HCT116 (cell line): ENCODE data around the gene PPP2R1B. TPM values are rescaled to one million over a fixed set of nuclear protein-coding genes. Genes with fewer than 3 reads are reported as not detected.

Experiments used
- ATAC-seq: fragments of 200-7000 bp; cut with Tn5 transposase; 2 replicates; pipeline ENCODE4 v1.9.1; 2020; ENCODE audit warnings: mild to moderate bottlenecking, moderate library complexity
- BruUV-seq: library from RNA; stranded (reverse); fragments of 400-500 nt; replicated peaks from 2 replicates; lab custom pipeline; 2021; lab: Mats Ljungman, UMichigan
- CTCF ChIA-PET: fragments of 300-600 bp; sonication (Branson Sonifier 250); formaldehyde crosslinking; loops from one replicate; lab custom pipeline; 2021; ENCODE audit warnings: antibody characterized with exemption; lab: Charles Lee
- POLR2A ChIA-PET: fragments of 300-600, 350-600 bp; sonication (Branson Sonifier 250); formaldehyde crosslinking; loops from one replicate; lab custom pipeline; 2021; ENCODE audit warnings: antibody characterized with exemption; lab: Charles Lee
- RAD21 ChIA-PET, 2 experiments: fragments of 300-600 bp; sonication (Branson Sonifier 250); formaldehyde crosslinking; loops; one replicate each; lab custom pipeline; 2023; ENCODE audit warnings: low total read pairs in 2 of 2; ENCODE audit not compliant: uncharacterized antibody in 2 of 2, unreplicated experiment in 2 of 2, low non-redundant PET in 1 of 2; lab: Charles Lee
- DNase-seq: peaks from one replicate; pipeline ENCODE4 v3.0.0-alpha.2; 2010; ENCODE audit warnings: low read depth, low spot score
- H2AFZ ChIP-seq: fragments of 200-600 bp; shearing (Covaris generic), sonication (generic); 2 replicates; pipeline ENCODE4 v1.6.1; 2017; ENCODE audit warnings: low read depth, mixed run types, mixed read lengths, antibody characterized with exemption, low read length; ENCODE audit not compliant: poor library complexity, severe bottlenecking
- H3K27ac ChIP-seq: 2 replicates; pipeline ENCODE4 v1.5.1; 2012; ENCODE audit warnings: low read depth, low read length
- H3K27me3 ChIP-seq: fragments of 200-600 bp; sonication (generic); 2 replicates; pipeline ENCODE4 v1.6.1; 2016; ENCODE audit warnings: mixed run types, low read length, mixed read lengths; ENCODE audit not compliant: insufficient read depth
- H3K36me3 ChIP-seq, 2 experiments: fragments of 200-500 bp in 1 of 2; fragments of 200-600 bp in 1 of 2; sonication (Bioruptor generic) in 1 of 2; sonication (generic) in 1 of 2; 2 replicates each; pipeline versions ENCODE4 v1.5.1 to v1.6.1; 2014 to 2016; ENCODE audit warnings: low read length in 2 of 2, inconsistent platforms in 1 of 2, mixed read lengths in 1 of 2, mixed run types in 1 of 2; ENCODE audit not compliant: insufficient read depth in 2 of 2, control insufficient read depth in 1 of 2
- H3K4me1 ChIP-seq, 2 experiments: fragments of 200-600 bp in 1 of 2; sonication (generic) in 1 of 2; 2 replicates each; pipeline versions ENCODE4 v1.5.1 to v1.6.1; 2012 to 2017; ENCODE audit warnings: low read length in 2 of 2, inconsistent platforms in 1 of 2, mild to moderate bottlenecking in 1 of 2, mixed read lengths in 1 of 2, mixed run types in 1 of 2, moderate library complexity in 1 of 2; ENCODE audit not compliant: insufficient read depth in 2 of 2, control insufficient read depth in 1 of 2
- H3K4me2 ChIP-seq: fragments of 200-600 bp; sonication (generic); 2 replicates; pipeline ENCODE4 v1.6.1; 2017; ENCODE audit warnings: mixed run types, low read length, mixed read lengths
- H3K4me3 ChIP-seq, 2 experiments: fragments of 200-600 bp in 1 of 2; sonication (generic) in 1 of 2; replicated peaks in 1 of 2; 2 replicates each; pipeline ENCODE4 v1.5.1; 2011 to 2016; ENCODE audit warnings: low read length in 2 of 2, control low read depth in 1 of 2, low read depth in 1 of 2, mild to moderate bottlenecking in 1 of 2, mixed read lengths in 1 of 2, mixed run types in 1 of 2
- H3K79me2 ChIP-seq: fragments of 200-600 bp; sonication (generic); 2 replicates; pipeline ENCODE4 v1.6.1; 2017; ENCODE audit warnings: mild to moderate bottlenecking, mixed run types, low read length, moderate library complexity, mixed read lengths; ENCODE audit not compliant: insufficient read depth
- H3K9ac ChIP-seq: fragments of 200-600 bp; sonication (generic); 2 replicates; pipeline ENCODE4 v1.6.1; 2016; ENCODE audit warnings: low read length, mixed read lengths
- H3K9me2 ChIP-seq: fragments of 200-600 bp; sonication (generic), shearing (Covaris generic); 2 replicates; pipeline ENCODE4 v1.6.1; 2017; ENCODE audit warnings: mixed run types, mild to moderate bottlenecking, moderate library complexity; ENCODE audit not compliant: insufficient read depth
- H3K9me3 ChIP-seq, 2 experiments: fragments of 200-500 bp in 1 of 2; fragments of 200-600 bp in 1 of 2; sonication (Bioruptor generic) in 1 of 2; sonication (generic) in 1 of 2; 2 replicates each; pipeline ENCODE4 v1.6.1; 2014 to 2017; ENCODE audit warnings: low read length in 2 of 2, mixed read lengths in 2 of 2, inconsistent platforms in 1 of 2, low read depth in 1 of 2, mild to moderate bottlenecking in 1 of 2, mixed run types in 1 of 2, moderate library complexity in 1 of 2; ENCODE audit not compliant: control insufficient read depth in 1 of 2, insufficient read depth in 1 of 2
- H4K20me1 ChIP-seq: fragments of 200-600 bp; sonication (generic), shearing (Covaris generic); 2 replicates; pipeline ENCODE4 v1.6.1; 2017; ENCODE audit warnings: mixed run types, mild to moderate bottlenecking, moderate library complexity; ENCODE audit not compliant: insufficient read depth
- CBX3 ChIP-seq: IDR thresholded peaks from 2 replicates; pipeline ENCODE4 v1.6.1; 2012; ENCODE audit warnings: low read depth
- CEBPB ChIP-seq: IDR thresholded peaks from 2 replicates; pipeline ENCODE4 v1.6.1; 2012; ENCODE audit warnings: low read depth
- EZH2 ChIP-seq: fragments of 200-600 bp; sonication (generic); IDR thresholded peaks from 2 replicates; pipeline ENCODE4 v1.6.1; 2017; ENCODE audit warnings: antibody characterized with exemption, mixed run types
- EZH2phosphoT487 ChIP-seq: fragments of 200-600 bp; IDR thresholded peaks from 2 replicates; pipeline ENCODE4 v1.6.1; 2018; ENCODE audit warnings: antibody characterized with exemption, borderline replicate concordance
- JUND ChIP-seq: IDR thresholded peaks from 2 replicates; pipeline ENCODE4 v1.6.1; 2012
- POLR2A ChIP-seq: IDR thresholded peaks from 2 replicates; pipeline ENCODE4 v1.7.0; 2011; ENCODE audit warnings: borderline replicate concordance; ENCODE audit not compliant: insufficient read depth, insufficient read length; ENCODE audit errors: extremely low read depth
- RAD21 ChIP-seq: IDR thresholded peaks from 2 replicates; pipeline ENCODE4 v1.6.1; 2012; ENCODE audit warnings: low read depth, mild to moderate bottlenecking
- REST ChIP-seq: IDR thresholded peaks from 2 replicates; pipeline ENCODE4 v1.6.1; 2012; ENCODE audit warnings: low read depth
- SIN3A ChIP-seq: IDR thresholded peaks from 2 replicates; pipeline ENCODE4 v1.6.1; 2012; ENCODE audit warnings: low read depth
- SP1 ChIP-seq: IDR thresholded peaks from 2 replicates; pipeline ENCODE4 v1.6.1; 2012; ENCODE audit warnings: low read depth
- TCF7L2 ChIP-seq: IDR thresholded peaks from 2 replicates; pipeline ENCODE4 v1.7.0; 2011; ENCODE audit warnings: borderline replicate concordance, inconsistent platforms; ENCODE audit not compliant: insufficient read depth, insufficient read length; ENCODE audit errors: extremely low read depth
- YY1 ChIP-seq: IDR thresholded peaks from 2 replicates; pipeline ENCODE4 v1.6.1; 2011; ENCODE audit warnings: low read length, low read depth, moderate library complexity, mild to moderate bottlenecking; ENCODE audit not compliant: insufficient replicate concordance; ENCODE audit errors: extremely low read depth
- ZNF274 ChIP-seq: fragments of 200-500 bp; sonication (Bioruptor generic); IDR thresholded peaks from 2 replicates; pipeline ENCODE4 v1.6.1; 2014; ENCODE audit warnings: mild to moderate bottlenecking, low read depth, low read length, inconsistent platforms
- intact Hi-C: fragments of 100-400 bp; cut with micrococcal nuclease; formaldehyde crosslinking; loops from 2 replicates; pipeline ENCODE4 v1.10.0; 2022
- total RNA-seq: library from RNA; stranded (reverse); gene quantifications from one replicate; pipeline ENCODE4 v1.2.1, GENCODE V29; 2021; ENCODE audit not compliant: unreplicated experiment
- TF ChIP-seq, protein P1 (sequence below), 3 experiments: fragments of 200-600 bp in 1 of 3; sonication (generic) in 1 of 3; IDR thresholded peaks in 2 of 3; conservative IDR thresholded peaks in 1 of 3; 2 replicates each; pipeline ENCODE4 v1.5.1; 2012 to 2017; ENCODE audit warnings: low read depth in 2 of 3, low read length in 2 of 3, antibody characterized with exemption in 1 of 3, borderline replicate concordance in 1 of 3, control low read depth in 1 of 3, mild to moderate bottlenecking in 1 of 3, mixed read lengths in 1 of 3, mixed run types in 1 of 3, moderate library complexity in 1 of 3; ENCODE audit not compliant: insufficient read depth in 1 of 3
- TF ChIP-seq, protein P2 (sequence below): IDR thresholded peaks from 2 replicates; pipeline ENCODE4 v1.6.1; 2012

PPP2R1B gene
- total RNA-seq, 1 experiment from 2014 or later: 24.9 TPM

DNA sequence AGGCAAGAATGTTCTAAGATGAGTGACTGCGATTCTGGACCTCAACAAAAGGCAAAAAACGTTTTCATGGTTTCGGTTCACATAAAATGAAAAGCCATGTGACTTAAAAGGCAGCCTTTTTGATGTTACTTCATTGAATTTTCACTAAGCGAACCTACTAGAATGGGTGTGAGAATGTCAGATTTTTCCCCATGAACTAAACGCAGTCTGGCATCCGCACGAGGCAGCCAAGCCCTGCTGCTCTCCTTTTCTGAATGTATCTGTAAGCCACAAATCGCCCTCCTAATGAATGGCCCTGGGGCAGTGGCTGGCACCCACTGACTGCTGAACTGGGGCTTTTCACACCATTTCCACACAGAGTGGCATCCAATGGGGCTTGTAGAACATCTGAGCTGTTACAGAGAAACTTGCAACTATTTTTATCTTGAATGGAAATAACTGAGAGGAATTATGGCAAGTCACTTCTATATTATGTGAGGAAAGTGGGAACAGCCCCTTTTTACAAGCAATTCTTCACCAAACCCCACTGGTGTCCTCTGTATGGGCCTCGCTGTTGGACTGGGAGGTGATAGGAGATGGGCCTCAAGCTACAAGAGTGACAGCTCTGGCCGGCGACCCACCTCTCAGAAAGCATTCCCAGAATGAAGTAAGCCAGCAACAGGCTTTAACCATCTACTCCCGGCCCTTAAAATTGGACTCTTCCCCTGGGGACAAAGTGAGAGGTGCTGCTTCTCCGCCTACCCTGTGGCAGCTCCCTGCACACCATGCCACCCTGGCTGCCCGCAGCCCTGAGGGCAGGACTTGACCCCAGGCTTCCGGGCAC lies 29.4 kb downstream of the PPP2R1B start:
- no peak for TF ChIP-seq TCF7L2
- no peak for TF ChIP-seq EZH2phosphoT487
- TF ChIP-seq POLR2A: no peak
- TF ChIP-seq YY1: no peak
- no peak for TF ChIP-seq CEBPB
- no peak for TF ChIP-seq RAD21
- TF ChIP-seq, protein P1, sequence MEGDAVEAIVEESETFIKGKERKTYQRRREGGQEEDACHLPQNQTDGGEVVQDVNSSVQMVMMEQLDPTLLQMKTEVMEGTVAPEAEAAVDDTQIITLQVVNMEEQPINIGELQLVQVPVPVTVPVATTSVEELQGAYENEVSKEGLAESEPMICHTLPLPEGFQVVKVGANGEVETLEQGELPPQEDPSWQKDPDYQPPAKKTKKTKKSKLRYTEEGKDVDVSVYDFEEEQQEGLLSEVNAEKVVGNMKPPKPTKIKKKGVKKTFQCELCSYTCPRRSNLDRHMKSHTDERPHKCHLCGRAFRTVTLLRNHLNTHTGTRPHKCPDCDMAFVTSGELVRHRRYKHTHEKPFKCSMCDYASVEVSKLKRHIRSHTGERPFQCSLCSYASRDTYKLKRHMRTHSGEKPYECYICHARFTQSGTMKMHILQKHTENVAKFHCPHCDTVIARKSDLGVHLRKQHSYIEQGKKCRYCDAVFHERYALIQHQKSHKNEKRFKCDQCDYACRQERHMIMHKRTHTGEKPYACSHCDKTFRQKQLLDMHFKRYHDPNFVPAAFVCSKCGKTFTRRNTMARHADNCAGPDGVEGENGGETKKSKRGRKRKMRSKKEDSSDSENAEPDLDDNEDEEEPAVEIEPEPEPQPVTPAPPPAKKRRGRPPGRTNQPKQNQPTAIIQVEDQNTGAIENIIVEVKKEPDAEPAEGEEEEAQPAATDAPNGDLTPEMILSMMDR (IDR thresholded peaks at IDR 0.05 in 2 of 3, conservative IDR thresholded peaks at IDR 0.05 in 1 of 3; ENCODE audit: borderline replicate concordance in 1 of 3, insufficient read depth in 1 of 3, low read depth in 2 of 3, low read length in 2 of 3): no peak
- no peak for TF ChIP-seq SIN3A
- no peak for TF ChIP-seq ZNF274
- no peak for TF ChIP-seq CBX3
- TF ChIP-seq EZH2: no peak
- TF ChIP-seq SP1: no peak
- TF ChIP-seq REST: no peak
- TF ChIP-seq, protein P2, sequence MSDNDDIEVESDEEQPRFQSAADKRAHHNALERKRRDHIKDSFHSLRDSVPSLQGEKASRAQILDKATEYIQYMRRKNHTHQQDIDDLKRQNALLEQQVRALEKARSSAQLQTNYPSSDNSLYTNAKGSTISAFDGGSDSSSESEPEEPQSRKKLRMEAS: no peak
- no peak for TF ChIP-seq JUND
- no TSS peak for BruUV-seq
- ATAC-seq (no peak), DNase-seq (no peak)
- CTCF ChIA-PET: no interaction called here
- Histone ChIP-seq H3K4me2 (no peak overlapping the region), H3K27ac (no peak overlapping the region), H3K79me2 (no peaks in the 10 kb centered on the region), H3K9ac (no peak overlapping the region), H4K20me1 (no peaks in the 10 kb centered on the region), H3K9me3 (no peaks in the 10 kb centered on the region), H3K4me3 (no peak overlapping the region), H3K9me2 (no peaks in the 10 kb centered on the region), H3K4me1 (peaks cover 0 to 14% of the 10 kb centered on the region in 2 experiments; a peak in 1 of 4 replicates), H2AFZ (no peak overlapping the region), H3K27me3 (no peaks in the 10 kb centered on the region), H3K36me3 (peaks cover 9 to 11% of the 10 kb centered on the region in 2 experiments)
- RAD21 ChIA-PET: no interaction called here
- intact Hi-C loops: no loop called here
- POLR2A ChIA-PET: no interaction called here
